Right atrium auricular region (tissue), 2 donors: ENCODE data around the gene CTAGE9. TPM values are rescaled to one million over a fixed set of nuclear protein-coding genes. Genes with fewer than 3 reads are reported as not detected.

Source experiments
- DNase-seq: peaks from one replicate; pipeline ENCODE4 v3.0.0-alpha.2; 2019; ENCODE audit warnings: low spot score
- H3K27ac ChIP-seq, 2 donors: fragments of 200-600 bp; sonication (generic); 1 replicate in 1 of 2; 2 replicates in 1 of 2; pipeline ENCODE4 v1.5.1; 2016 to 2019
- H3K27me3 ChIP-seq, 2 donors: fragments of 200-600 bp; sonication (generic); one replicate each; pipeline versions ENCODE4 v1.5.1 to v1.6.0; 2017 to 2019
- H3K36me3 ChIP-seq: fragments of 200-600 bp; sonication (generic); one replicate; pipeline ENCODE4 v1.5.1; 2016
- H3K4me1 ChIP-seq, 2 donors: fragments of 200-600 bp; sonication (generic); one replicate each; pipeline versions ENCODE4 v1.5.1 to v1.6.0; 2017 to 2019
- H3K4me3 ChIP-seq, 2 donors: fragments of 200-600 bp; sonication (generic); 1 replicate in 1 of 2; 2 replicates in 1 of 2; pipeline ENCODE4 v1.5.1; 2017 to 2019; ENCODE audit warnings: mild to moderate bottlenecking in 1 of 2, moderate library complexity in 1 of 2
- H3K9me3 ChIP-seq, 2 donors: fragments of 200-600 bp; sonication (generic); one replicate each; pipeline ENCODE4 v1.5.1; 2019
- CTCF ChIP-seq, 2 donors: fragments of 200-600 bp; sonication (generic); IDR thresholded peaks; one replicate each; pipeline ENCODE4 v1.5.1; 2019; ENCODE audit warnings: antibody characterized with exemption in 2 of 2
- total RNA-seq, 2 donors: library from RNA; depleted of rRNA; stranded (reverse); fragments of >200 nt; gene quantifications; one replicate each; pipeline ENCODE4 v1.1.0, GENCODE V29; 2016

CTAGE9 gene
- total RNA-seq, 2 donors from 2014 or later: not detected

GRCh38 chr6:131696956-131697355, 13.9 kb downstream of the CTAGE9 start:
- no peaks in the 10 kb centered on the region for H3K4me1 ChIP-seq
- no peak for TF ChIP-seq CTCF (IDR thresholded peaks at IDR 0.05)
- no peak overlapping the region for H3K4me3 ChIP-seq
- no peak overlapping the region for H3K27ac ChIP-seq
- no peaks in the 10 kb centered on the region for H3K36me3 ChIP-seq
- no peaks in the 10 kb centered on the region for H3K27me3 ChIP-seq
- no peaks in the 10 kb centered on the region for H3K9me3 ChIP-seq
- DNase-seq: no peak

GRCh38 chr6:131694832-131695426, 15.9 kb downstream of the CTAGE9 start:
- H3K4me3 ChIP-seq: no peak overlapping the region

GRCh38 chr6:131693384-131693783, 17.4 kb downstream of the CTAGE9 start:
- Histone ChIP-seq H3K4me3 (no peak overlapping the region), H3K9me3 (no peaks in the 10 kb centered on the region), H3K4me1 (no peaks in the 10 kb centered on the region), H3K27ac (no peak overlapping the region), H3K36me3 (no peaks in the 10 kb centered on the region), H3K27me3 (no peaks in the 10 kb centered on the region)
- no peak for DNase-seq
- no peak for TF ChIP-seq CTCF (IDR thresholded peaks at IDR 0.05)

More at GRCh38 chr6:131694832-131695426, 15.9 kb downstream of the CTAGE9 start:
- DNase-seq: no peak
- peak; percentile 51 to 84 for TF ChIP-seq CTCF (IDR thresholded peaks at IDR 0.05)
- Histone ChIP-seq H3K36me3 (no peaks in the 10 kb centered on the region), H3K27me3 (no peaks in the 10 kb centered on the region), H3K27ac (no peak overlapping the region), H3K4me1 (no peaks in the 10 kb centered on the region), H3K9me3 (no peaks in the 10 kb centered on the region)

GRCh38 chr6:131692589-131692988, 18.2 kb downstream of the CTAGE9 start:
- Histone ChIP-seq H3K4me1 (no peaks in the 10 kb centered on the region), H3K36me3 (no peaks in the 10 kb centered on the region), H3K4me3 (no peak overlapping the region), H3K27ac (no peak overlapping the region), H3K9me3 (no peaks in the 10 kb centered on the region), H3K27me3 (no peaks in the 10 kb centered on the region)
- no peak for TF ChIP-seq CTCF (IDR thresholded peaks at IDR 0.05)
- DNase-seq: no peak

- H3K4me3 ChIP-seq: no peak overlapping the region
- TF ChIP-seq CTCF (IDR thresholded peaks at IDR 0.05): no peak
- DNase-seq: no peak
- H3K27ac ChIP-seq: no peak overlapping the region
- H3K4me1 ChIP-seq: no peaks in the 10 kb centered on the region
- H3K9me3 ChIP-seq: no peaks in the 10 kb centered on the region
- H3K27me3 ChIP-seq: no peaks in the 10 kb centered on the region
- no peaks in the 10 kb centered on the region for H3K36me3 ChIP-seq
Measured at GRCh38 chr6:131692031-131692430, 18.8 kb downstream of the CTAGE9 start.

- no peak for DNase-seq
- Histone ChIP-seq H3K4me3 (no peak overlapping the region), H3K4me1 (no peaks in the 10 kb centered on the region), H3K9me3 (no peaks in the 10 kb centered on the region), H3K36me3 (no peaks in the 10 kb centered on the region), H3K27ac (no peak overlapping the region), H3K27me3 (no peaks in the 10 kb centered on the region)
- no peak for TF ChIP-seq CTCF (IDR thresholded peaks at IDR 0.05)
Measured at GRCh38 chr6:131688286-131688685, 22.5 kb downstream of the CTAGE9 start.
